ENCODE results near the gene FXYD7. TPM values are rescaled to one million over a fixed set of nuclear protein-coding genes. Genes with fewer than 3 reads are reported as not detected.

The FXYD7 gene
- total and polyA plus RNA-seq, 2 of the 4 experiments (the other 2 are of a cell fraction) = 0.31 TPM; not detected in 1

DNA sequence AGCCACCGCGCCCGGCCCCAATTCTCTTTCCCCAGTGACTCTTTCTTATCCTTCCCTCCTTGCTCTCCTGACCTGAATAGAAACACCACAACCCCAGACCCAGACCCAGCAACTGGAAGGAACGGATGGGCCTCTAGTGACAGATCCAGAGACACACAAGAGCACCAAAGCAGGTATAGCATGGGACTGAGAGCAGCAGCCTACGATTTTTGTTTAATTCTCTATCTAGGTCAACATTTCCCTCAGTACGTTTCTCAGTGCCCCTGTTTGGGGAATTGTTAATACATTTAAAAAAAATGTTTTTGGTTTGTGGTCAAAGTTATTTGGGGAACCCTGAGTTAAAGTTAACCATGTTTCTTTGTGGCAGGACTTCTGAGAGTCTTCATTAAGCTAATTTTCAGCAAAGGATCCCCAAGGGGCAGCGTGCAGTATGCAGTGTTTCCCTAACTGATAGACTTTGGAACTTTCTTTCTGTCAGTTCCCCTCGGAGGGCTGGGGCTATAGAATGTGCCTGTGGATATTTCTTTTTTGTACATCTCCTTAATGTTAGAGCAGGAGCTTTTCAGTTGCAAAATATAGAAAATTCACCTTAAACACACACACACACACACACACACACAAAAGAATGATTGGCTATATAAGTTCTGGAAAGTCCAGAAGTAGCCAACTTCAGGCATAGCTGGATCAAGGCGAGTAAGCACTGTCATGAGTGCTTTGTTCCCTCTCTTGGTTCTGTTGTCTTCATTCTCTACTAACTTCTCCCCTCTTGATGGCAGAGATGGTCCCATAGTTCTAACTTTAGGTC is 17.8 kb downstream of the FXYD7 start:
- H3K4ac ChIP-seq (ENCODE audit: low read depth, low read length) = no peak overlapping the region
- no peak overlapping the region for H2BK20ac ChIP-seq (ENCODE audit: low read depth, low read length)
- CTCF ChIA-PET = no interaction called here
- ATAC-seq (ENCODE audit: low read depth) = no peak
- no TSS peak for BruUV-seq (replicated peaks)
- DNase-seq = no peak
- H3K23ac ChIP-seq (ENCODE audit: low read depth, low read length) = no peak overlapping the region
- H2AK9ac ChIP-seq (replicated peaks; ENCODE audit: low read depth, low read length, poor library complexity) = no peak overlapping the region
- peaks cover 21% of the 10 kb centered on the region for H3K9me3 ChIP-seq (ENCODE audit: control insufficient read depth, insufficient read depth, low read length)
- H2BK5ac ChIP-seq (ENCODE audit: low read depth, low read length, poor library complexity, severe bottlenecking) = no peak overlapping the region
- H2AK5ac ChIP-seq (ENCODE audit: low read depth, low read length) = no peak overlapping the region
- H3K14ac ChIP-seq (replicated peaks; ENCODE audit: low read depth, low read length) = no peak overlapping the region
- H2BK15ac ChIP-seq (ENCODE audit: low read depth, low read length) = no peak overlapping the region
- H3K79me1 ChIP-seq (ENCODE audit: low read depth in 1 of 2, low read length in 2 of 2) = peaks cover 10 to 28% of the 10 kb centered on the region in 2 experiments
- H3K4me3 ChIP-seq (ENCODE audit: insufficient read depth, low read depth, low read length) = no peak overlapping the region
- H2BK120ac ChIP-seq (ENCODE audit: low read depth, low read length) = no peak overlapping the region
- no peak overlapping the region for H3K4me2 ChIP-seq (ENCODE audit: low read depth, low read length)
- H3K27ac ChIP-seq (ENCODE audit: insufficient read depth, low read length) = no peak overlapping the region
- no peak overlapping the region for H4K5ac ChIP-seq (ENCODE audit: low read depth, low read length)
- 97% methylated on average over 5 of the region's 9 CpGs; no CpG with 5 or more reads in 1 of the 2 experiments for WGBS, 2 experiments (ENCODE audit: extremely low coverage in 2 of 2, insufficient read length in 1 of 2)
- no peaks in the 10 kb centered on the region for H3K27me3 ChIP-seq (ENCODE audit: control insufficient read depth, insufficient read depth, low read length)
- intact Hi-C loops (cut with micrococcal nuclease) = no loop called here
- H4K20me1 ChIP-seq (ENCODE audit: insufficient read depth, low read length) = 0 out of 2 replicates have a peak, but pooled peaks cover 2% of the 10 kb centered on the region
- peaks cover 5% of the 10 kb centered on the region; the same call in 1 of the 2 replicates for H3K9me1 ChIP-seq (ENCODE audit: insufficient read depth, low read length)
- no peak overlapping the region for H4K91ac ChIP-seq (ENCODE audit: insufficient read depth, low read depth, low read length)
- H3K9ac ChIP-seq (ENCODE audit: low read depth, low read length) = no peak overlapping the region
- H2AFZ ChIP-seq (replicated peaks; ENCODE audit: low read length, poor library complexity) = no peak overlapping the region
- POLR2A ChIA-PET (ENCODE audit: unreplicated experiment) = no interaction called here
- H3K18ac ChIP-seq (ENCODE audit: low read depth, low read length) = no peak overlapping the region
- dilution Hi-C loops (cut with HindIII; ENCODE audit: low sequenced_read_pairs, unreplicated experiment) = no loop called here
- H3K36me3 ChIP-seq (ENCODE audit: control insufficient read depth, insufficient read depth, low read length) = peaks cover 56% of the 10 kb centered on the region
- in situ Hi-C loops (cut with MboI; ENCODE audit: low sequenced_read_pairs) = no loop called here
- H3K56ac ChIP-seq (ENCODE audit: extremely low read depth, insufficient read depth, low read length) = no peak overlapping the region
- H3K4me1 ChIP-seq (ENCODE audit: control insufficient read depth, insufficient read depth, low read length) = 0 out of 2 replicates have a peak, but pooled peaks cover 1% of the 10 kb centered on the region
- no peak overlapping the region for H4K8ac ChIP-seq (ENCODE audit: low read depth in 2 of 2, low read length in 2 of 2)
- no peak for TF ChIP-seq CTCF (conservative IDR thresholded peaks at IDR 0.05; ENCODE audit: low read depth, low read length)
- no peak for TF ChIP-seq RAD21 (IDR thresholded peaks at IDR 0.05; ENCODE audit: low read length)
- TF ChIP-seq POLR2A (IDR thresholded peaks at IDR 0.05; ENCODE audit: low read depth, low read length) = no peak
- TF ChIP-seq MXI1 (IDR thresholded peaks at IDR 0.05; ENCODE audit: borderline replicate concordance, low read depth, low read length) = no peak
- TF ChIP-seq, protein P1, sequence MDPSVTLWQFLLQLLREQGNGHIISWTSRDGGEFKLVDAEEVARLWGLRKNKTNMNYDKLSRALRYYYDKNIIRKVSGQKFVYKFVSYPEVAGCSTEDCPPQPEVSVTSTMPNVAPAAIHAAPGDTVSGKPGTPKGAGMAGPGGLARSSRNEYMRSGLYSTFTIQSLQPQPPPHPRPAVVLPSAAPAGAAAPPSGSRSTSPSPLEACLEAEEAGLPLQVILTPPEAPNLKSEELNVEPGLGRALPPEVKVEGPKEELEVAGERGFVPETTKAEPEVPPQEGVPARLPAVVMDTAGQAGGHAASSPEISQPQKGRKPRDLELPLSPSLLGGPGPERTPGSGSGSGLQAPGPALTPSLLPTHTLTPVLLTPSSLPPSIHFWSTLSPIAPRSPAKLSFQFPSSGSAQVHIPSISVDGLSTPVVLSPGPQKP (IDR thresholded peaks at IDR 0.05; ENCODE audit: borderline replicate concordance, low read depth, low read length) = no peak
- TF ChIP-seq MAZ (IDR thresholded peaks at IDR 0.05; ENCODE audit: borderline replicate concordance, low read depth, low read length) = no peak
- TF ChIP-seq FOS (IDR thresholded peaks at IDR 0.05; ENCODE audit: low read depth, low read length) = no peak
- TF ChIP-seq NFE2L2 (IDR thresholded peaks at IDR 0.05; ENCODE audit: low read depth, low read length) = no peak
- TF ChIP-seq RCOR1 (IDR thresholded peaks at IDR 0.05; ENCODE audit: insufficient replicate concordance, low read length) = no peak
- no peak for TF ChIP-seq CHD1 (IDR thresholded peaks at IDR 0.05; ENCODE audit: low read depth, low read length)
- TF ChIP-seq BHLHE40 (IDR thresholded peaks at IDR 0.05; ENCODE audit: low read depth, low read length) = no peak
- TF ChIP-seq, protein P2, sequence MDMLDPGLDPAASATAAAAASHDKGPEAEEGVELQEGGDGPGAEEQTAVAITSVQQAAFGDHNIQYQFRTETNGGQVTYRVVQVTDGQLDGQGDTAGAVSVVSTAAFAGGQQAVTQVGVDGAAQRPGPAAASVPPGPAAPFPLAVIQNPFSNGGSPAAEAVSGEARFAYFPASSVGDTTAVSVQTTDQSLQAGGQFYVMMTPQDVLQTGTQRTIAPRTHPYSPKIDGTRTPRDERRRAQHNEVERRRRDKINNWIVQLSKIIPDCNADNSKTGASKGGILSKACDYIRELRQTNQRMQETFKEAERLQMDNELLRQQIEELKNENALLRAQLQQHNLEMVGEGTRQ (IDR thresholded peaks at IDR 0.05; ENCODE audit: low read depth, low read length) = no peak
- no peak for TF ChIP-seq RFX5 (IDR thresholded peaks at IDR 0.05; ENCODE audit: low read depth, low read length)
- TF ChIP-seq CEBPB (IDR thresholded peaks at IDR 0.05; ENCODE audit: low read depth, low read length) = no peak
- TF ChIP-seq SMC3 (IDR thresholded peaks at IDR 0.05; ENCODE audit: low read depth, low read length) = no peak
